ENCODE data around the gene EXOC6. TPM values are rescaled to one million over a fixed set of nuclear protein-coding genes. Genes with fewer than 3 reads are reported as not detected.

Gene EXOC6
- total RNA-seq, 1 donor from 2014 or later: 12.2 TPM

- intact Hi-C loops (cut with DNase I): no loop called here
- no peak for TF ChIP-seq CTCF (IDR thresholded peaks at IDR 0.05)
- no peaks in the 10 kb centered on the region for H3K4me1 ChIP-seq
- peaks cover 2 to 13% of the 10 kb centered on the region in 2 donors for H3K36me3 ChIP-seq
- H3K27me3 ChIP-seq: no peaks in the 10 kb centered on the region
- no peak overlapping the region for H3K4me3 ChIP-seq
- no peaks in the 10 kb centered on the region for H3K9me3 ChIP-seq
- no peak for DNase-seq (ENCODE audit: low spot score in 2 of 2)
- no peak overlapping the region for H3K27ac ChIP-seq
These were observed 72.5 kb downstream of the EXOC6 start for GRCh38 chr10:92920866-92921265.

GRCh38 chr10:92923416-92923815 lies 75.1 kb downstream of the EXOC6 start:
- no peak overlapping the region for H3K27ac ChIP-seq
- TF ChIP-seq CTCF (IDR thresholded peaks at IDR 0.05): no peak
- no peak for DNase-seq (ENCODE audit: low spot score in 2 of 2)
- peaks cover 3 to 13% of the 10 kb centered on the region in 2 donors for H3K36me3 ChIP-seq
- no peak overlapping the region for H3K4me3 ChIP-seq
- no peaks in the 10 kb centered on the region for H3K9me3 ChIP-seq
- H3K4me1 ChIP-seq: no peaks in the 10 kb centered on the region
- H3K27me3 ChIP-seq: no peaks in the 10 kb centered on the region
- intact Hi-C loops (cut with DNase I): no loop called here

- no peak for TF ChIP-seq CTCF (IDR thresholded peaks at IDR 0.05)
- no peak for DNase-seq (ENCODE audit: low spot score in 2 of 2)
- no peaks in the 10 kb centered on the region for H3K27me3 ChIP-seq
- no peak overlapping the region for H3K27ac ChIP-seq
- intact Hi-C loops (cut with DNase I): no loop called here
- H3K36me3 ChIP-seq: peaks cover 11 to 24% of the 10 kb centered on the region in 2 donors
- no peaks in the 10 kb centered on the region for H3K9me3 ChIP-seq
- no peak overlapping the region for H3K4me3 ChIP-seq
- H3K4me1 ChIP-seq: no peaks in the 10 kb centered on the region
These were observed 81.6 kb downstream of the EXOC6 start for GRCh38 chr10:92929896-92930295.

- Histone ChIP-seq H3K36me3 (peaks cover 11 to 24% of the 10 kb centered on the region in 2 donors), H3K27me3 (no peaks in the 10 kb centered on the region), H3K27ac (no peak overlapping the region), H3K9me3 (no peaks in the 10 kb centered on the region), H3K4me1 (no peaks in the 10 kb centered on the region), H3K4me3 (no peak overlapping the region)
- DNase-seq (ENCODE audit: low spot score in 2 of 2): no peak
- intact Hi-C loops (cut with DNase I): no loop called here
- TF ChIP-seq CTCF (IDR thresholded peaks at IDR 0.05): no peak
These were observed 83.3 kb downstream of the EXOC6 start for GRCh38 chr10:92931597-92931996.

- no peak overlapping the region for H3K4me3 ChIP-seq
- H3K27me3 ChIP-seq: no peaks in the 10 kb centered on the region
- intact Hi-C loops (cut with DNase I): no loop called here
- H3K36me3 ChIP-seq: peaks cover 4 to 5% of the 10 kb centered on the region in 2 donors
- H3K4me1 ChIP-seq: no peaks in the 10 kb centered on the region
- no peak for DNase-seq (ENCODE audit: low spot score in 2 of 2)
- H3K27ac ChIP-seq: no peak overlapping the region
- H3K9me3 ChIP-seq: no peaks in the 10 kb centered on the region
- no peak for TF ChIP-seq CTCF (IDR thresholded peaks at IDR 0.05)
These were observed 89.6 kb downstream of the EXOC6 start for GRCh38 chr10:92937876-92938275.

GRCh38 chr10:92938841-92939240 lies 90.5 kb downstream of the EXOC6 start:
- Histone ChIP-seq H3K27me3 (no peaks in the 10 kb centered on the region), H3K9me3 (no peaks in the 10 kb centered on the region), H3K4me1 (no peaks in the 10 kb centered on the region), H3K4me3 (no peak overlapping the region), H3K36me3 (peaks cover 5 to 7% of the 10 kb centered on the region in 2 donors), H3K27ac (no peak overlapping the region)
- intact Hi-C loops (cut with DNase I): no loop called here
- TF ChIP-seq CTCF (IDR thresholded peaks at IDR 0.05): no peak
- DNase-seq (ENCODE audit: low spot score in 2 of 2): no peak
